ENCODE measurements around the gene LOXL1.

- TF ChIP-seq CTCF (conservative IDR thresholded peaks at IDR 0.05; ENCODE audit: low read length) = no peak
- TF ChIP-seq EZH2phosphoT487 (IDR thresholded peaks at IDR 0.05; ENCODE audit: borderline replicate concordance, low read depth, low read length) = no peak
These were observed 37.8 kb upstream of the LOXL1 start for GRCh38 chr15:73888224-73889041.
